Activated naive CD4-positive, alpha-beta T cell treated with anti-CD3 and anti-CD28 coated beads, Interleukin-2, amount 50 U/mL, for 16 hours (primary cell): Measurements from ENCODE around the gene TBC1D5.

ENCODE experiments used
- DNase-seq: peaks from one replicate; pipeline ENCODE4 v3.0.0-alpha.2; 2020

TBC1D5 gene

DNA sequence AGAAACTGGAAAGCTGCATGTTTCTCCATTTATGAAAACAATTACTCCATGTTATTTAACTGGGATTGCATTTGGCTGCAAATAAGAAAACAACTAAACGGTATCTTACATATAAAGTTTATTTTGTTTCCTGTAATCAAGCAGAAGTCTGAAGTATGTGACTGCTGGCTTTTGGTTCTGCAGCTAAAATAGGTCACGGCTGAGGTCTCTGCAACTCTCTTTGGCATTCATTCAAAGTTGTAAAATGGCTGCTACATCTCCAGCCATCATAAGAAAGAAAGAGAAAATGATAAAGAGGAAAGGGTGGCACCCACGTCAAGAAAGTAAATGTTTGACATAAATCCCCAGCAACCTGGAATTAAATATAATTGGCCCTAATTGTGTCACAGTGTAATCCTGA lies 406.1 kb downstream of the TBC1D5 start:
- no peak for DNase-seq

DNA sequence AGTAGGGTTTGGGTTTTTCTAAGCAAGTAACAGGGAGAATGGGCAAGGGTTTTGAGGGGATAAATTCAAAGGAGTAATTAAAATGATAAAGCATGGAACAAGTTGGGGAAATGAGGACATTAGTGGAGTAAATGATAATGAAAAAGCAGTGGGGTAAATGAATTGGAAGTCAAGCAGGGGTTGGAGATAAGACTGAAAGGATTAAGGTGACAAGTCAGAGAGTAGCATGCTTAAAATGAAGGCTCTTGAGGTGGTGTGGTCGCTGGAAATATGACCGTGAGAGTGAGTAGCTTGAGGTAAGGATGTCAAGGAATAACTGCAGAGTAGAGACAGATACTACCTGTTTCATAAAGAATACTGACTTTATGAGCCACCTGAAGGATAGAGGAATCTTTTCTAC lies 408.5 kb downstream of the TBC1D5 start:
- no peak for DNase-seq

DNA sequence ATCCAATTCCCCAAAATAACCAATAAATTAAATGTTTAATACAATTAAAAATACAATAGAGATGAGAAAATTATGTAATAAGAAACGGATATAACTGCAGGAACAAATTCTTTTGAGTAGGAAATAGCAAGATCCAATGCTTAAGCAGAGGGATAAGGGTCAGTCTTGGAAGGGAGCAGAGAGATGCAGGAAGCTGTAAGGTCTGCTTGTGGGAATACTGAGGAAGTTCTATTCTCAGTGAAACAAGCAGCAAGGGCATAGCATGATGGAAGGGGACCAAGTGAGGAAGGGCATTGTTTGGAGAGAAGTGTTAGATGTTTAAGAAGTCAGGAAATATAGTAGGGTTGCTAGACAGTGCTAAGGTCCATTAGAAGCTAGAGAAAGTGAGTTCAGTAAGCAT lies 409.0 kb downstream of the TBC1D5 start:
- no peak for DNase-seq

DNA sequence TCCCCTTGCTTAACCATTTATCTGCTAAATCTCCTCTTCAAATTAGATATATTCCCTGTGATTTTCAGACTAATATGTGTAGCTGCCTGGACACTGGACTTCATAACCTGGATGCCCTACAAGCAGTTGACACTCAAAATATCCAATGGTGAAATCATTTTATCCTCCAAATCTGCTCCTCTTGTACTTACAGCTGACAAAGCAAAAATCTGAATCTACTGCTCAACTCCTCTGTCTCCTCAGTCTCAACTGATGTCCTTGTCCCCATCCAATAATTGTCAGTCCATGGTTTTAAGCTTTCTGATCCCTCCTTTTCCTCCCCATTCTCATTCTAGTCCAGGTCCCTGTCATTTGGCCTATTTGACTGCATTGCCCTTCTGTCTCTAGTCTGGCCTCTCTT lies 411.8 kb downstream of the TBC1D5 start:
- DNase-seq = no peak

DNA sequence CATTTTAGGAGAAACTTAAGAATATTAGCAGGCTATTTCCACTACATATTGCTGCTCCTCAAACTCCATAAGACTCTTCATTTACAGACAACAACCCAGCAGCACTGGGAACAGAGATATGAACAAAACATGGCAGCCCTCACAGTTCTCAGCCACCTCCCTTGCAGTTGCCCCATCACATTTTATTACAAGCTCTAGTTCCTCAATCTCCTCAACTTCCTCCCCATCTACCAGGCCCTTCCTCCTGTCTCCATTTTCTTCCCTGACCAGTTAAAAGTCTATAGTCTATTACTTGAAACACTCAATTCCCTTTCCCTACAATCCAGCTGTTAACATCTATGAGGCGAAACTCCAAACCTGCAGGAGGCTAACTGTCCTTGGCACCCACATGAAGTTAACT lies 412.5 kb downstream of the TBC1D5 start:
- no peak for DNase-seq

DNA sequence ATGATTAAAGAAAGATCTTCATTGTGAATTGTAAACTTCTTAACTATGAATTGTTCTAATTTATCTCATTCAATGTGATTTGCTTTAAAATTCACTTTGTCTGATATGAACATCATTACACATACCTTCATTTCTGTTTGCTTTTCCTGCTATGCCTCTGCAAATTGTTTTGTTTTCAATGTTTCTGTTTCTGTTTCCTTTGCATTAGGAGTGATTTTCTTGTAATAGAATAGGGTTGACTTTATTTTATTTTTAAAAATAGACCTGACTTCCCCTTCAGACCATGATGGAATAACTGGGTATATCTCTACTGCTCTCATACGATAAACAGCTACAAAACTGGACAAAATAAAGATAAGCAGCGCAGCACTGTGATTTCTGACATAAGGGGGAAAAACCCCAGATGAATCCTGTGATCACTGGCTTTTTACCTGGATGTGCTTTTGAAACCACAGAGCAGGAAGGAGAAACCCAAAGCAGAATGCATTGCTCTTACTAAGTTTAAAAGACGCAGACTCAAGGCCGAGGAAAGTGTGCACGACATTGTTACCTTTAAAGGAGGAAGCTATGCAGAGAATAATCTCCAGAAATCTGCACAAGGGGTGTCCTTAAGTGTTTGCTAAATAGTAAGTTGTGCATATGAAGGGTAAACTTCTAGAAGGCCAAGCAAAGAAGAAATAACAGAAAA lies 420.2 kb downstream of the TBC1D5 start:
- no peak for DNase-seq

DNA sequence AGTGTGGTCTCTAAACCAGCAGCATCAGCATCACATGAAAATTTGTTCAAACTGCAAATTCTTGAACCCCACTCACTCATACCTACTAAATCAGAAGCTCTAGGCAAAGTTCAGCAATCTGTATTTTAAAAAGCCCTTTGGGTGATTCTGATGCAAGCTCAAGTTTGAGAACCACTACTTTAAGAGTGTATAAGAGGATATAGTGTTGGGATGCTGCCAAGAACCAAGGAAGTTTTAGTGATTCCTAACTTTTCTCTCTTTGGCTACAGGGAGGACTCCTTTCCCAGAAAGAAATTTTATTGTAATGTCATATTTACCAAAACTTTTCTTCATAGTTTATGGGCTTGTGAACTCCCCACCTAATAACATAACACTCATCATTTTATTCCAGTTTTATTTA lies 422.2 kb downstream of the TBC1D5 start:
- no peak for DNase-seq

DNA sequence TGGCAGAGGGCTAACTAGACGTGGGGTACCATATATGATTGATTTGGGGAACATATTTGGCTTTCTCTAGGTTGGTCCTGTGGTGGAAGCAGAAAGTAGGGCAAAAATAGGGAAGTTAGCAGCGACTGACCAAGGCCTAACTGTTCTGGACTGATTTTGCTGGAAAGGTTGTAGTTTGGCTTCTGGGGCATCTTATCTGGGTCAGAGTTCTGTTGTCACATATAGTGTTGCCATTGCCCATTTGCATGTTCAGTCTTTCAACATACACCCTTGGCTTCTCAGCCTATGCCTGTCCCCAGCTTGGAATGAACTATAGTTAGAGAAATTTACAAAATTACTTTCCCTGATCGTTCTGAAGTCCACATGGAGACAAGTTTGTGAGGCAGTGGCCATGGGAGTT lies 426.5 kb downstream of the TBC1D5 start:
- DNase-seq = no peak

DNA sequence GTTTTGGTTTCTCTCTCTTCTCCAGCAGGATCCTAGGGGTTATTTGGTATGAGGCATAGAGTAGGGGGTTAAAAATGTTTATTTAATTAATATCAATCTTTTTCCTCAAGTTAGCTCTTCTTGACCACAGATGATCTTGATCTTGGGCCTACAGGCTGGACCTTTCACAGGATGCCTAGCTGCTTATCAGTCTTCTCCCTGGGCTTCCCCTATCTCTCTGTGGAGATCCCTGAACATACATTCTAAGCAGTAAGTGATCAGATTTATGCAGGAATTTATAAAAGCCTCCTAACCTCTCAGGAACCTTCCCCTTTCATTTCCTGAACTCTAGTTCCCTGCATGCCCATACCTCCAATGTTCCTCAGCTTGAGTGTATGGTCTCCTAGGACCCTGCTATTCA lies 428.3 kb downstream of the TBC1D5 start:
- no peak for DNase-seq

DNA sequence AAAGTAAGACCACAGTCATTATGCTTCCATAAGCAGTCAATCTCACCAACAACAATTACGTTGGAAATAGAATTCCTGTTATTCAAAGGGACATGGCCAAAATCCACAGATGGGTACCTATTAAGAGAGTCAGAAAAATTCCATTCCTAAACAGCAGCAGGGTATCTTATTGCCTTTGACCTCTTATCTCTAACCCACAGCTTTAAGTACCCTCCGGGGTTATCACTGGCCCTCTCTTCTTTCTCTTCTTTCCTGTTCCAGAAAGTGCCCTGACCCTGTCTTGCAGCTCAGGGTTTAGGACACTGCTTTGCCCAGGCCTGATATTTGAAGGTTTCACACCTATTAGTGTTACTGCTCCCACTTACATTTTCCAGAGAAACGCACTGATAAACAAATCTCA lies 428.7 kb downstream of the TBC1D5 start:
- DNase-seq = no peak

DNA sequence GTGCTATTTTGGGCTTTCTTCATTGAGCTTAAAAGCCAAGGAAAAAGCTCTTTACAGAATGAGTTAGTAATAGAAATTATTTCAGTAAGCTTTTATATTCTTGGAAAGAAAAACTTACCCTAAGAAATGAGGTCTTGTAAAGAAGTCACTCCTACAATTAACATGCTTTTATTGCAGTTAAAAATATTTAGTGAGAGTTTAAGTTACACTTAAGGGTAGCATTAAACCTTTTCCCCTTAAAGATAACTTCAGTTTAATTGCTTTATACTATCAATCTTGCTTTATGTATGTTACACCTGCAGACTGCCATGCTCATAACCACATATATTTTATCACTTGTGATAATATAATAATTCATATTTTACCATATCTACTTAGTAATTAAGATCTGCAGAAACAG lies 431.4 kb downstream of the TBC1D5 start:
- DNase-seq = no peak

DNA sequence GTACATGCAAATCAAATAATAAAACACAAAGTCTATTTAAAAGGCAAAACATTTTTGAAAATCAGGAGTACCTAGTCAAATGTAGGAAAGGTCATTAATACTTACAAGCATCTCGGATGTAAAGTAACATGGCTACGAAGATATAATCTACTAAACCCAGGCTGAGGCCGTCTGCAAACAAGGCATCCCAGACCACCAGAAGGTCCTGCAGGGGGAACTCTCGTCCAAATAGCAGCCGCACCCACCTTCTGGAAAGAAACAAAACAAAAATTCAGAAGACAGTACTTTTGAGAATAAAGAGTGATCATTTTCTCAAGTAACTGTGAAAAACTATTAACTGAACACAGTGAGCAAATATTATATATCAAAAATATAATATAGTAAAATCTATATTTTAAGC lies 434.5 kb downstream of the TBC1D5 start:
- no peak for DNase-seq

DNA sequence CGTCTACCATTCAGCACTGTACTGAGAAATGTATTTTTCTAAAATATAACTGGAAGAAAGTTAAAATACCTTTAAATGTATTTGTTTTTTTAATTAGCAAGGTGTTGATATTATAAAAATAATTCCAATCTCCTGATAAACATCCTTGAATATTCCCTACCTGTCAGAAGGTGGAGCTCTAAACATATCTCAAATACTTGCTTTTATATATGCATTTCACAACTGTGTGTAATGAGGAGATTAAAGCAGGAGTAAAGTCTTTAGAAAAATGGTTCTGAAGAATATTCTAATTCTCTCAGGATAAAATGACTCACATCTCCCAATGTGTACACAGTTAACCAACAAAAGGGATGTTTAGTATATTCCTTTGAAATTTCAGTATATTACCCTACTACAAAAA lies 434.9 kb downstream of the TBC1D5 start:
- DNase-seq = no peak

DNA sequence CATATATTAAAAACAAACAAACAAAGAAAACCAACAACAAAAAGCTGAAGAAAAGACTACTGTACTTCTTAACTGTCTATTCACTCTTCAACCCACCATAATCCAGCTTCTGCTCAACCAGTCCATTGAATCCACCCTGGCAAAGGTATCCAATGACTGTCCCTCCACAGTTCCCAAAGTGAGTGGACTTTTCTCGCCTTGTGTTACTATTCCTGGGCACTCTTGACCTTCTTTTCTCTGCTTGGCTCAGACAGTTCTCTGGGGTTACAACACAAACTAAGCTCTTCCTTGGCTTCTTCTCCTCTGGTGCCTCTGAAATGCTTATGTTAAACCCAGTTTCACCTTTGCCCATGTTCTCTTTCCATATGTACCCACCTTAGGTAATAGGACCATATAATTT lies 437.5 kb downstream of the TBC1D5 start:
- DNase-seq = no peak

DNA sequence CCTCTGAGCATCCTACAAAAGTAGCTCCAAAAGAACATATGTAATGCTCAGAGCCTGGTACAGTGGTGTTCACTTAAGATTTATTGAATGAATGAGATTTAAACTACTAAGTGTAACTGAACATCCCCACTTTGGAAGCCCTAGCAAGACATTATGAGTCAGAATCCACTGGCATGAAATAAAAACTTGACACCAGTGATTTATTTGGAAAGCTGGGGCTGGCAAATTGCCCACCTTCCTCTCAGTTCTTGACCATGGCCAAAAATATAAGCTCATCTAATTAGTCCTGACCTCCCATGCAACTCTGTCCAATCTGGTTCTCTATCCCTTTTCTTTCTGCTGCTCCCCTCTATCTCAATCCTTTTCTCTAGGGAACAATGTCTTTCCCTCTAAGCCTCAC lies 439.7 kb downstream of the TBC1D5 start:
- DNase-seq = no peak

DNA sequence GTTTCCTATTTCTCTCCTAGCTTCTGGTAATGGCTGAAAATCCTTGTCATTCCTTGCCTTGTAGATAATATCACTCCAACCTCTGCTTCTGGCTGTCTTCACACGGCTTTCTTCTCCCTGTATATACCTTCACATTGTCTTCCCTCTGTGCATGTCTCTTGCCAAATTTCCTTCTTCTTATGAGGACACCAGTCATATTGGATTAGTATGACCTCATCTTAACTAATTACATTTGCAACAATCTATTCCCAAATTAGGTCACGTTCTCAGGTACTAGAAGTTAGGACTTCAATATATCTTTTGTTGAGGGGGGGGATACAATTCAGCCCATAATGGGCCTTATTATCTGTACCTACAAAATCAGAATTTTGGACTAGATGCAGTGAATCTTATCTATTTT lies 440.3 kb downstream of the TBC1D5 start:
- DNase-seq = no peak

DNA sequence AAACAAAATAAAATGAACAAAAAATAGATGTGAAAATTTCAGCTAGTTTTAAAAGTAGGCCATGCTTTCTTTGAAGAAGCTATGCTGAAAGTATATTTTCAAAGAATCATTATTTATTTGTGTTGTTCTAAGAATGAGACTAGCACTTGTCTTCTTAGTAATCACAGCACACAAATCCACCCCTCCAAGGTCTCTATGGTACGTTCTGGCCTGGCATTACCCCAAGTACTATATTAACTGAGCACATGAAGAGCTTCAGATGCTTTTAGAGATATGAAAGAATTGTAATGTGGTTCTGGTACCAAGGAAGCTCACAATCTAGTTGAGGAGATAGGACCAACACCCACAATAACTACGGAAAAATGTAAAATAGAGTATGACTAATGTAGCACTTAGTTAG lies 441.2 kb downstream of the TBC1D5 start:
- DNase-seq = no peak

DNA sequence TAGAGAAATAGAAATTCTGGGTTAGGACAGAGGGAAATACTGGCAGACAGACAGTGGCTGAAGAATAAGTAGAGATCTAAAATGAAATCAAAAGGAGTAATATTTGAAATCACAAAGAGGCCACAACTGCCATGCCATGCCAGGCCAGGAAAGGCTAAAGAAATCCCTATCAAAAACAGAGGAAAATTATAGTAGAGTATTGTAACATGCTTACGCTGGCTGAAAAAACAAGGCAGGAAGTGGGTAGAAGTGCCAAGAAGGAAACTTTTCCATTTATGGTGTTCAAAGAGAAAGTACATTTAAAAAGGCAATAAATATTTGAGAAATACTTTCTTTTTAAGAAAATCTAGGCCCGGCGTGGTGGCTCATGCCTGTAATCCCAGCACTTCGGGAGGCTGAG lies 442.0 kb downstream of the TBC1D5 start:
- DNase-seq = no peak

DNA sequence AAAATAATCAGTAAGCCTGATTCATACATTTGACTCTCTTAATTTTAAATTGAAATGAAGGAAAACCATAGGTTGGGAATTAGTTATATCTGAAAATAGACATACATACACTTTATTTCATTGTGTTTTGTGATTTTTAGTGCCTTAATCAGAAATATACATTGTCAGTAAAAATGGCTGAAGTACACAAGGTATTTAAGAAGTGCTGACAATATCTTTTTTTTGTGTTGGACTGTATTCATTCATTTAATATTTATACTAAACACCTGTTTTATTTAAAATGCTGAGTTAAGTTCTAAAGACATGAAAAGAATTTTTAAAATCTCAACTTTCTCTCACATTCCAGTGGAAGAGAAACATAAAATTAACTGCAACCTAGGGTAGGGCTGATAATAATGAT lies 444.4 kb downstream of the TBC1D5 start:
- DNase-seq = no peak

DNA sequence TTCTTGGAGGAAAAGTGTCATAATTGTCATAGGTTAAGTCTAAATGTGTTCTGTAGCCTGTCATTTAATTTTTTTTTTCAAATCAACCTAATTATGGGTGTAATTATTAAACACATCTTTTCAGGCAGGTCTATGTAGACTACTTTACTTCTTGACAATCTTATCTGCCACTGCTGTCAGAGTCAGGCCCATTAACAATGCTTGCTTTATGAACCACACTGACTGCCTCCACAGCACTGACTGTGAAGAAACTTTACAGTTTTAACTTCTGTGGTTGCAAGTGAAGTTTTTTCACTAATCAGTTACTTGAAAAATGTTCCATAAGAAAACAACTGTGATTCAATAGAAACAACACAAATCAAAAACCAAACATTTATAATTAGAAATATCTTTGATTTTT lies 449.9 kb downstream of the TBC1D5 start:
- DNase-seq = no peak

DNA sequence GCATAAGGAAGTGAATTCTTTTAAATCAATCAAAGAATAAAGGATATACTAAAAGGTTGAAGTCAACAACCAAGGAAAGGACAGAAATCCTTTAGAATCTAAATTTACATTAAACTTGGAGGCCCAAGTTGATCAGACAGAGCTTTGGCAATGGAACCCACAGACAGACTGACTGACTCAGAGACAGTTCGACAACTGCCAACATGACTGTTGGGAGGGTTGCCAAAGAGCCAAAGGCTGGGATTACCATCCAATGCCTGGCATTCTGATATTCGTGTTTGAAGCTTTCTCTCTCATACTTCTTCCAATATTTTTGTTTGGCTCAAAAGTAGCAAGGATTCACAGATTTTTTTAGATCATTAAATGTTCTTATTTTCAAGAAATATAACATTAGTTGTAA lies 451.5 kb downstream of the TBC1D5 start:
- DNase-seq = no peak

DNA sequence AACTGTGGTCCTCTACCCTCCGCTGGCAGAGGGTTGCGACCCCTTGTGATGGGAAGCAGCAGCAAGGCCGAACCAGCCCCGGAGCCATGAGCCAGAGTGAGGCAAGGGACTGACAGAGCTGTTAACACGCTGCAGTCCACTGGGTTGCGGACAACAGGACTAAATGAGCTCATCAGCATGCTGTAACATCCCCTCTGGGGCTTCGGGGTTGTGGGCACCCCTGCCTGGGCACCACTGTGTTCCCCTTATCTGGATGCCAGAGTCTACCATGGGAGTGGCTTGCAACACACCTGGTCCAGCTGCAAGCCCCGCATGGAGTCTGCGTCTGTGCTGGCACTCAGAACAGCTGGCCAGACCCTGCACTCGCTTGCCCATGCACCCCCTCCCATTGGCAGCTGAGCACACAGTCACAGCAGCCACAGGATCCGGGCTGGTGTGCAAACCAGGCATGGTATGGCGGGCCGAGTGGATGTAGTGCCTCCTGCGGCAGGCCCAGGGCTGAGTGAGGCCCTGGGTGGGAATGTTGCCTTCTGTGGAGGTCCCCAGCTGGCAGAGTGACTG lies 453.5 kb downstream of the TBC1D5 start:
- DNase-seq = no peak

DNA sequence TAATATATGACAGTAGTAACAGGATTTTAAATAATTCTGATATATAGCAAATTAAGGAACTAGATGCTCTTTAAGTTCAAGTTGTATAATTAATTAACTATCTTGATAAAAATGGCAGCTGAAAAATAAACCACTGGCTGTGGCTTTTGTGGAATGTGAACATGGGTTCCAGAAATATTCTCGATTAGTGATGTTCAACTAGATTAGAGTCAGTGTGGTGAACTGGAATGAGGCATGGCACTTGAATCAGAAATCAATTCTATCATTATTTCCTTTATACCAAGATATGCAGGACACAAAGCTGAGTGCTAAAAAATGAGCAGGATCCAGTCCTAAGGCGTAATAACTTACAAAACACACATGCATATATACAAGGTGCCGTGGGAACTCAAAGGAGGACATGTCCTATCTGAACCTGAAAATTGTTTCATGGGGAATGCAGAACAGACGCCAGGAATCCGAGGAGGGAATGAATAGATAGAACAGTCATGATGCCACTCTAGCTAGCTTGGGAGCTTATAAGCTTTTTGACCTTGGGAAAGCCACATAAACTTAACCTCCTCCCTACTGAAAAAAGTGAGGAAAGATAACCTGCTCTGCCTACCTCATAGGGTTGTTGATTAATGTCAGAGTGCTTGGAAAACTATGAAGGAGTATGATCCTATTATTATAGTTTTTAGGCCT lies 455.3 kb downstream of the TBC1D5 start:
- DNase-seq = no peak

DNA sequence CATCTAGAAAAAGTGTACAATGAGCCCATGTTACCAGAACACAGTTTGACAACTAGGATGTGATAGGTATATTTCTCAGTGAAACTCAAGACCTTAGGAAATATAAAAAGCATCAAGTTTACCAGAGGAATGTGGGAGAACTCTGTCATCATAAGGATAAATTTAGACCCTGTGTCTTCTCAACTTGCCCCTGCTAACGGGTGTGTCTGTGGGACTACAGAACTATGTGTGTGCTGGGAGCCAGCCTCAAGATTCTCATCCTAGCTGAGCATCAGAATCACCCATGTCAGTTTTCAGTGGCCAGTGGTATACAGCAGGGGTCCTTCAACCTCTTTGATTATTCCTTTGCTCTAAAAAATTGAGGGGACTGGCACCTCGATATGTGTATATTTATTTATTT lies 464.4 kb downstream of the TBC1D5 start:
- DNase-seq = no peak

DNA sequence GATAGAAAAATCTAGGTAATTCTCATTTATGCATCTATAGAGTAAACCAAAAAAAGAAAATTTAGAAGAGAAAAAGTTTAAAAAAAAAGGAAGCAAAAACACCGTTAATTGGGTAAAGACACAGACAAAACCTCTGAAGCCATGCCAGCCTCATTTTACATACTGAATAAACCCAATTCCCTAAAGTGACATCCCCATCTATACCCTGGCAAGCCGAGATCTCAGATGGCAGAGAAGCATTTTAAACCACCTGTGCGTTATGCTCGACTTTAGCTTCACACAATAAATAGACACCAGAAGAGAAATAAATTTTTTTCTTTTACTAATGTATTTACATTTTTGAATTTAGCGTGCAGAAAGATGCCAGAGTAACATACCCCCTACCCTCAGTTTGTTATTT lies 475.6 kb downstream of the TBC1D5 start:
- no peak for DNase-seq
